Measurements from ENCODE around the gene MUS81. TPM values are rescaled to one million over a fixed set of nuclear protein-coding genes. Genes with fewer than 3 reads are reported as not detected.
A peak's percentile ranks its signal among the peaks of the same experiment; 100 is the strongest.

MUS81 gene
- total and polyA plus RNA-seq, 9 of the 15 experiments (the other 6 are each of a cell fraction or from before 2014, with no cell fraction given), result 13.4 to 118 (median 53.7) TPM

- BruUV-seq (replicated peaks), result no TSS peak
- no peak for DNase-seq (ENCODE audit: extremely low read depth in 1 of 4, low spot score in 3 of 4)
- in situ Hi-C loops (cut with MboI) (no loop called here), intact Hi-C loops (cut with micrococcal nuclease) (no loop called here)
- peak overlapping the region in 1 of 2 experiments; percentile 65; a peak in 1 of 4 replicates for H3K9ac ChIP-seq (ENCODE audit: insufficient read depth in 1 of 2, low read depth in 2 of 2, low read length in 2 of 2)
- POLR2A ChIA-PET, result interaction anchor here (1.3 to 1.7 kb wide), 3 partner anchors 11 to 19 kb away, joined by 3 to 8 read pairs (median 4); partner anchors contain the start of gene CCDC85B
- H3K4me2 ChIP-seq (ENCODE audit: insufficient read depth, low read length), result no peak overlapping the region
- no peak for ATAC-seq
- H3K4me1 ChIP-seq (replicated peaks in 1 of 2; ENCODE audit: control insufficient read depth in 2 of 2, insufficient read depth in 2 of 2, low read length in 2 of 2), result peaks cover 40% of the 10 kb centered on the region in 2 experiments
- 92% methylated on average over 6 of the region's 6 CpGs for WGBS (ENCODE audit: insufficient coverage, low coverage, missing lambda C conversion rate)
- no peaks in the 10 kb centered on the region for H3K9me3 ChIP-seq (replicated peaks; ENCODE audit: control insufficient read depth, insufficient read depth, low read depth, low read length)
- H3K79me2 ChIP-seq (ENCODE audit: control insufficient read depth, insufficient read depth, low read length), result no peaks in the 10 kb centered on the region
- H2AFZ ChIP-seq (ENCODE audit: low read depth, low read length), result no peak overlapping the region
- no peaks in the 10 kb centered on the region for H3K36me3 ChIP-seq (ENCODE audit: control insufficient read depth, insufficient read depth, low read length)
- no peak overlapping the region for H3K4me3 ChIP-seq
- CTCF ChIA-PET (ENCODE audit: low intra/inter-chr PET ratio), result no interaction called here
- H4K20me1 ChIP-seq (replicated peaks; ENCODE audit: control insufficient read depth, insufficient read depth, low read length), result no peaks in the 10 kb centered on the region
- no peaks in the 10 kb centered on the region for H3K9me1 ChIP-seq (ENCODE audit: control insufficient read depth, insufficient read depth, low read length)
- TF ChIP-seq RBM25 (IDR thresholded peaks at IDR 0.05; ENCODE audit: low read depth, low read length, severe bottlenecking) (peak; percentile 92), ZFP36 (IDR thresholded peaks at IDR 0.05; ENCODE audit: low read depth, low read length, partially characterized antibody) (peak; percentile 71), BCOR (IDR thresholded peaks at IDR 0.05) (peak; percentile 77), ZNF143 (CRISPR knock-in tag; IDR thresholded peaks at IDR 0.05) (0 out of 2 replicates have a peak, but pooled peaks have one; percentile 15), EP300 (IDR thresholded peaks at IDR 0.05; ENCODE audit: low read length) (no peak), KDM2B (CRISPR knock-in tag; IDR thresholded peaks at IDR 0.05) (no peak), HMBOX1 (IDR thresholded peaks at IDR 0.05) (no peak), KDM1A (IDR thresholded peaks at IDR 0.05) (peak in 1 of 2 experiments; percentile 52; a peak in 1 of 4 replicates), BACH1 (tag; IDR thresholded peaks at IDR 0.05) (no peak)
- no peak overlapping the region for H3K27ac ChIP-seq (ENCODE audit: extremely low read depth, low read depth, low read length)
- FAIRE-seq, result no peak
- H3K27me3 ChIP-seq (ENCODE audit: control insufficient read depth in 2 of 2, insufficient read depth in 2 of 2, low read length in 2 of 2), result no peaks in the 10 kb centered on the region
Observed at GRCh38 chr11:65907878-65908277, 47.6 kb downstream of the MUS81 start.
